GM10248 (cell line): ENCODE measurements around the gene GRID2.

ENCODE experiments used
- CTCF ChIA-PET: fragments of 300-600 bp; sonication (Branson Sonifier 250); formaldehyde crosslinking; extraction: SDS; loops from one replicate; lab custom pipeline; 2021; ENCODE audit warnings: antibody characterized with exemption; lab: Yijun Ruan, JAX
- POLR2A ChIA-PET: fragments of 350-650 bp; sonication (Branson Sonifier 250); formaldehyde crosslinking; extraction: SDS; loops from one replicate; lab custom pipeline; 2020; ENCODE audit warnings: antibody characterized with exemption; lab: Yijun Ruan, JAX
- DNase-seq: peaks from one replicate; pipeline ENCODE4 v3.0.0; 2012; ENCODE audit errors: extremely low spot score
- CTCF ChIP-seq: IDR thresholded peaks from 2 replicates; pipeline ENCODE4 v1.5.1; 2012; ENCODE audit warnings: mild to moderate bottlenecking, low read depth; ENCODE audit errors: extremely low read depth, missing control alignments, control extremely low read depth

GRID2 gene

GRCh38 chr4:93199492-93199891, 895.7 kb downstream of the GRID2 start:
- DNase-seq, result peak; percentile 20
- POLR2A ChIA-PET, result no interaction called here

GRCh38 chr4:93201471-93202096, 897.8 kb downstream of the GRID2 start:
- CTCF ChIA-PET, result interaction anchor here (0.9 to 1.3 kb wide), 4 partner anchors 10 to 74 kb away, joined by 3 to 4 read pairs (median 3); no protein-coding TSS in a partner anchor
- TF ChIP-seq CTCF, result no peak
- DNase-seq, result no peak
- POLR2A ChIA-PET, result no interaction called here

More at GRCh38 chr4:93199492-93199891, 895.7 kb downstream of the GRID2 start:
- TF ChIP-seq CTCF, result peak; percentile 12
- CTCF ChIA-PET, result interaction anchor here (1.3 to 2.7 kb wide), 3 partner anchors 9 to 13 kb away, joined by 5 to 10 read pairs (median 5); no protein-coding TSS in a partner anchor

GRCh38 chr4:93203708-93204107, 899.9 kb downstream of the GRID2 start:
- no peak for DNase-seq
- CTCF ChIA-PET, result no interaction called here
- no peak for TF ChIP-seq CTCF
- POLR2A ChIA-PET, result no interaction called here

GRCh38 chr4:93212250-93212649, 908.5 kb downstream of the GRID2 start:
- ChIA-PET POLR2A (no interaction called here), CTCF (interaction anchor here (0.7 to 1.5 kb wide), 3 partner anchors 11 to 13 kb away, joined by 4 to 5 read pairs (median 5); no protein-coding TSS in a partner anchor)
- DNase-seq, result no peak
- TF ChIP-seq CTCF, result no peak

GRCh38 chr4:93216646-93217045, 912.9 kb downstream of the GRID2 start:
- POLR2A ChIA-PET, result no interaction called here
- CTCF ChIA-PET, result no interaction called here
- no peak for DNase-seq
- no peak for TF ChIP-seq CTCF

- ChIA-PET CTCF (no interaction called here), POLR2A (no interaction called here)
- TF ChIP-seq CTCF, result no peak
- no peak for DNase-seq
Observed at GRCh38 chr4:93217431-93217830, 913.7 kb downstream of the GRID2 start.

- DNase-seq, result no peak
- no peak for TF ChIP-seq CTCF
- ChIA-PET CTCF (no interaction called here), POLR2A (no interaction called here)
Observed at GRCh38 chr4:93221771-93222170, 918.0 kb downstream of the GRID2 start.
